Right cardiac atrium (tissue), 5 donors: ENCODE measurements around the gene ERP44. TPM values are rescaled to one million over a fixed set of nuclear protein-coding genes. Genes with fewer than 3 reads are reported as not detected.
A peak's percentile ranks its signal among the peaks of the same experiment; 100 is the strongest.
"Not testable (repeated sequence)": the region's sequence is repeated elsewhere in the genome, so short reads cannot be mapped to it uniquely, and the experiment has no call there.

Experiments
- ATAC-seq, 2 donors: fragments of 200-7000 bp; cut with Tn5 transposase; one replicate each; pipeline versions ENCODE4 v1.8.0 to v1.9.1; 2020; ENCODE audit warnings: moderate library complexity in 2 of 2, mild to moderate bottlenecking in 1 of 2
- DNase-seq, 3 donors: peaks; one replicate each; pipeline ENCODE4 v3.0.0-alpha.2; 2020
- H3K27ac ChIP-seq: one replicate; pipeline ENCODE4 v1.5.1; 2013; ENCODE audit warnings: mild to moderate bottlenecking, low read length, control low read depth, moderate library complexity
- H3K27me3 ChIP-seq: one replicate; pipeline ENCODE4 v1.6.1; 2013; ENCODE audit not compliant: control insufficient read depth, insufficient read depth
- H3K4me1 ChIP-seq: one replicate; pipeline ENCODE4 v1.6.1; 2013; ENCODE audit warnings: low read length; ENCODE audit not compliant: control insufficient read depth, insufficient read depth
- H3K4me3 ChIP-seq: one replicate; pipeline ENCODE4 v1.5.1; 2013; ENCODE audit warnings: low read length, control low read depth
- H3K9me3 ChIP-seq: one replicate; pipeline ENCODE4 v1.6.1; 2013; ENCODE audit warnings: low read length; ENCODE audit not compliant: control insufficient read depth
- whole genome bisulfite sequencing: extraction: QIAGEN DNeasy Blood & Tissue Kit; methylation state at CpG from one replicate; pipeline ENCODE4 v1.1.7; 2013; 5-methylcytosine and 5-hydroxymethylcytosine counted together
- intact Hi-C, 4 donors: fragments of 100-400 bp; cut with DNase I; formaldehyde crosslinking; loops; one replicate each; pipeline versions ENCODE4 v1.11.0 to v1.14.0; 2022 to 2023
- polyA plus RNA-seq: library from polyadenylated mRNA; stranded (reverse); fragments of 200-250 nt; gene quantifications from one replicate; pipeline ENCODE4 v1.2.3, GENCODE V29; 2013
- total RNA-seq, 4 donors: library from RNA; stranded (reverse); fragmentation: NEBNext Ultra II Directional; extraction: Animal tissue kit (Norgen Biotek cat#: 25700); gene quantifications; one replicate each; pipeline ENCODE4 v1.2.1, GENCODE V29; 2021
- donor health status: healthy with polysubstance abuse.
- donor health status: DM: no; HTN: yes; CAD: no.
- donor health status: DM: no; HTN: no; CAD: no.
- donor health status: DM: no; HTN: yes; CAD: no; lungs with severe emphysema.
- donor health status: DM: yes; HTN: yes; CAD: no.

Gene ERP44
- total and polyA plus RNA-seq, 5 donors, result 13.9 to 19.6 (median 16.5) TPM

- DNase-seq, result peak in 1 of 3 donors; percentile 58
- H3K4me1 ChIP-seq, H3K27me3 ChIP-seq, H3K4me3 ChIP-seq, intact Hi-C loops, H3K9me3 ChIP-seq, ATAC-seq, H3K27ac ChIP-seq: not testable (repeated sequence)
- 99% methylated on average over 17 of the region's 30 CpGs for WGBS
Measured at GRCh38 chr9:100067990-100068389, 30.8 kb downstream of the ERP44 start.

- 21% methylated on average over 2 of the region's 2 CpGs for WGBS
- no peak overlapping the region for H3K27ac ChIP-seq
- no peaks in the 10 kb centered on the region for H3K27me3 ChIP-seq
- H3K9me3 ChIP-seq, result no peaks in the 10 kb centered on the region
- ATAC-seq (peak; percentile 90 to 95), DNase-seq (peak in 2 of 3 donors; percentile 39 to 64)
- no peak overlapping the region for H3K4me3 ChIP-seq
- intact Hi-C loops, result no loop called here
- H3K4me1 ChIP-seq, result peaks cover 4% of the 10 kb centered on the region
Measured at GRCh38 chr9:100066539-100066938, 32.3 kb downstream of the ERP44 start.

- no peak for DNase-seq
- intact Hi-C loops, result no loop called here
Measured at GRCh38 chr9:100064872-100065581, 33.8 kb downstream of the ERP44 start.

GRCh38 chr9:100063185-100063584 lies 35.6 kb downstream of the ERP44 start:
- ATAC-seq (peak in 1 of 2 donors; percentile 62), DNase-seq (no peak)
- Histone ChIP-seq H3K9me3 (no peaks in the 10 kb centered on the region), H3K27me3 (no peaks in the 10 kb centered on the region), H3K4me3 (no peak overlapping the region), H3K4me1 (peaks cover 4% of the 10 kb centered on the region), H3K27ac (no peak overlapping the region)
- 14% methylated on average over 3 of the region's 3 CpGs for WGBS
- intact Hi-C loops, result no loop called here

More at GRCh38 chr9:100064872-100065581, 33.8 kb downstream of the ERP44 start:
- ATAC-seq, result no peak
- H3K4me1 ChIP-seq, result peaks cover 4% of the 10 kb centered on the region
- no peak overlapping the region for H3K27ac ChIP-seq
- WGBS, result 81% methylated on average over 8 of the region's 8 CpGs
- H3K9me3 ChIP-seq, result no peaks in the 10 kb centered on the region
- H3K4me3 ChIP-seq, result no peak overlapping the region
- H3K27me3 ChIP-seq, result no peaks in the 10 kb centered on the region

- H3K9me3 ChIP-seq, H3K4me3 ChIP-seq, DNase-seq, intact Hi-C loops, H3K27ac ChIP-seq, H3K4me1 ChIP-seq, ATAC-seq, H3K27me3 ChIP-seq: not testable (repeated sequence)
- WGBS, result 77% methylated on average over 1 of the region's 1 CpG
Measured at GRCh38 chr9:100062683-100063082, 36.1 kb downstream of the ERP44 start.

GRCh38 chr9:100058699-100059579 lies 39.9 kb downstream of the ERP44 start:
- Histone ChIP-seq H3K27ac (no peak overlapping the region), H3K4me1 (peaks cover 2% of the 10 kb centered on the region), H3K9me3 (no peaks in the 10 kb centered on the region), H3K4me3 (no peak overlapping the region), H3K27me3 (no peaks in the 10 kb centered on the region)
- intact Hi-C loops, result no loop called here
- 95% methylated on average over 4 of the region's 4 CpGs for WGBS
- ATAC-seq, result no peak
- DNase-seq, result no peak

GRCh38 chr9:100057624-100058023 lies 41.2 kb downstream of the ERP44 start:
- DNase-seq, result no peak
- Histone ChIP-seq H3K27ac (no peak overlapping the region), H3K9me3 (no peaks in the 10 kb centered on the region), H3K4me3 (no peak overlapping the region), H3K27me3 (no peaks in the 10 kb centered on the region), H3K4me1 (peaks cover under 1% of the 10 kb centered on the region)
- intact Hi-C loops, result no loop called here
- no peak for ATAC-seq

- WGBS, result 90% methylated on average over 2 of the region's 2 CpGs
- Histone ChIP-seq H3K9me3 (no peaks in the 10 kb centered on the region), H3K4me3 (no peak overlapping the region), H3K4me1 (no peaks in the 10 kb centered on the region), H3K27me3 (no peaks in the 10 kb centered on the region), H3K27ac (no peak overlapping the region)
- DNase-seq (no peak), ATAC-seq (no peak)
- intact Hi-C loops, result no loop called here
Measured at GRCh38 chr9:100056561-100056960, 42.2 kb downstream of the ERP44 start.

- 68% methylated on average over 6 of the region's 6 CpGs for WGBS
- no peak for DNase-seq
- Histone ChIP-seq H3K4me3 (no peak overlapping the region), H3K9me3 (no peaks in the 10 kb centered on the region), H3K27me3 (no peaks in the 10 kb centered on the region), H3K4me1 (no peaks in the 10 kb centered on the region), H3K27ac (no peak overlapping the region)
- intact Hi-C loops, result no loop called here
- ATAC-seq, result no peak
Measured at GRCh38 chr9:100052375-100052774, 46.4 kb downstream of the ERP44 start.

GRCh38 chr9:100049551-100049950 lies 49.2 kb downstream of the ERP44 start:
- H3K27ac ChIP-seq, result no peak overlapping the region
- no peak overlapping the region for H3K4me3 ChIP-seq
- H3K27me3 ChIP-seq, result no peaks in the 10 kb centered on the region
- H3K4me1 ChIP-seq, result no peaks in the 10 kb centered on the region
- WGBS, result 92% methylated on average over 1 of the region's 1 CpG
- DNase-seq (no peak), ATAC-seq (no peak)
- H3K9me3 ChIP-seq, result no peaks in the 10 kb centered on the region
- intact Hi-C loops, result no loop called here

- no peak overlapping the region for H3K4me3 ChIP-seq
- no peaks in the 10 kb centered on the region for H3K4me1 ChIP-seq
- no peak overlapping the region for H3K27ac ChIP-seq
- no peak for ATAC-seq
- 100% methylated on average over 1 of the region's 1 CpG for WGBS
- no peak for DNase-seq
- intact Hi-C loops, result no loop called here
- no peaks in the 10 kb centered on the region for H3K9me3 ChIP-seq
- no peaks in the 10 kb centered on the region for H3K27me3 ChIP-seq
Measured at GRCh38 chr9:100038472-100038871, 60.3 kb downstream of the ERP44 start.
